Measurements from ENCODE around the gene ZFYVE26. TPM values are rescaled to one million over a fixed set of nuclear protein-coding genes. Genes with fewer than 3 reads are reported as not detected.

The ZFYVE26 gene
- 5.5 to 6.5 TPM (median 5.7 TPM) in 5 replicates for total RNA-seq (2022; extraction: Qiagen RNA extraction; ENCODE audit: low read depth)

GRCh38 chr14:67816326-67817002, at the start of gene ZFYVE26:
Gene ZFYVE26, minus strand, starts transcription at chr14:67816590. Its CDS starts 627 bp downstream, at chr14:67815963.

GRCh38 chr14:67819563-67820421, 3.4 kb upstream of the ZFYVE26 start, which contains the start of gene RAD51B:
Gene RAD51B, plus strand, starts transcription at chr14:67819779.

GRCh38 chr14:67701492-67701891, 114.9 kb downstream of the ZFYVE26 start, which contains the start of gene RDH12:
Gene RDH12, plus strand, starts transcription at chr14:67701886. Its CDS starts 20,757 bp downstream, at chr14:67722643.

Other genes starting within 250 kb of the ZFYVE26 start
- gene PIGH, start 216.3 kb downstream of the ZFYVE26 start, total RNA-seq (2022; extraction: Qiagen RNA extraction; ENCODE audit: low read depth): 18.8 to 22.0 TPM (median 21.2 TPM) in 5 replicates
- gene ARG2, start 196.7 kb downstream of the ZFYVE26 start, total RNA-seq (2022; extraction: Qiagen RNA extraction; ENCODE audit: low read depth): 1.3 to 2.7 TPM (median 1.9 TPM) in 5 replicates
- gene VTI1B, start 142.0 kb downstream of the ZFYVE26 start, total RNA-seq (2022; extraction: Qiagen RNA extraction; ENCODE audit: low read depth): 73.8 to 94.1 TPM (median 90.8 TPM) in 5 replicates
- 59.7 to 71.1 TPM (median 63.5 TPM) in 5 replicates for gene RDH11, start 120.8 kb downstream of the ZFYVE26 start, total RNA-seq (2022; extraction: Qiagen RNA extraction; ENCODE audit: low read depth)
- 0.06 to 0.13 TPM (median 0.07 TPM) in 3 of 5 replicates, not detected in the others for gene RDH12, start 114.7 kb downstream of the ZFYVE26 start, total RNA-seq (2022; extraction: Qiagen RNA extraction; ENCODE audit: low read depth)
- gene RAD51B, start 3.2 kb upstream of the ZFYVE26 start, total RNA-seq (2022; extraction: Qiagen RNA extraction; ENCODE audit: low read depth): 4.2 to 8.0 TPM (median 4.4 TPM) in 5 replicates